H1 (cell line): ENCODE data around the gene YBX3. TPM values are rescaled to one million over a fixed set of nuclear protein-coding genes. Genes with fewer than 3 reads are reported as not detected.

ENCODE experiments used
- BRCA1 ChIP-seq: IDR thresholded peaks from 2 replicates; pipeline ENCODE4 v1.6.1; 2012; ENCODE audit warnings: low read depth, low read length, improper control_type of control experiment
- CHD1 ChIP-seq: IDR thresholded peaks from 2 replicates; pipeline ENCODE4 v1.6.1; 2012; ENCODE audit warnings: low read depth, low read length, improper control_type of control experiment
- FOSL1 ChIP-seq: IDR thresholded peaks from 2 replicates; pipeline ENCODE4 v1.6.1; 2011; ENCODE audit warnings: mild to moderate bottlenecking, low read depth, low read length, moderate library complexity; ENCODE audit not compliant: insufficient read depth
- JUN ChIP-seq: IDR thresholded peaks from 2 replicates; pipeline ENCODE4 v1.6.1; 2011; ENCODE audit warnings: low read depth, mild to moderate bottlenecking, improper control_type of control experiment, low read length
- TEAD4 ChIP-seq: IDR thresholded peaks from 2 replicates; pipeline ENCODE4 v1.6.1; 2012; ENCODE audit warnings: low read depth, low read length, inconsistent platforms, mixed read lengths
- polyA plus RNA-seq, 7 experiments: library from polyadenylated mRNA; depleted of rRNA in 3 of 7; stranded (reverse) in 5 of 7; unstranded in 2 of 7; fragments of >200 nt in 5 of 7; fragments of 200-250 nt in 2 of 7; gene quantifications; 1 replicate in 5 of 7; 2 replicates in 1 of 7; 4 replicates in 1 of 7; pipeline versions ENCODE4 v1.2.1 to v1.2.3, GENCODE V29; 2011 to 2013; ENCODE audit warnings: missing spikeins in 2 of 7, mixed read lengths in 2 of 7
- total RNA-seq: library from RNA; stranded (reverse); fragmentation: NEBNext Ultra II Directional; extraction: Animal tissue kit (Norgen Biotek cat#: 25700); gene quantifications from 2 replicates; pipeline ENCODE4 v1.2.1, GENCODE V29; 2021
- TF ChIP-seq, protein P1 (sequence below), 3 experiments: IDR thresholded peaks; 1 replicate in 2 of 3; 2 replicates in 1 of 3; pipeline versions ENCODE4 v1.5.1 to v1.6.1; 2011; ENCODE audit warnings: low read length in 3 of 3, mild to moderate bottlenecking in 3 of 3, inconsistent platforms in 2 of 3, low read depth in 1 of 3, moderate library complexity in 1 of 3; ENCODE audit not compliant: insufficient read depth in 1 of 3; ENCODE audit errors: control extremely low read depth in 1 of 3
- TF ChIP-seq, protein P2 (sequence below): IDR thresholded peaks from 2 replicates; pipeline ENCODE4 v1.6.1; 2011; ENCODE audit warnings: low read depth, mild to moderate bottlenecking, low read length; ENCODE audit not compliant: insufficient read depth

Gene YBX3
- total and polyA plus RNA-seq, 2 of the 8 experiments (the other 6 are each of a cell fraction or from before 2014, with no cell fraction given): 83.1 to 480 TPM

DNA sequence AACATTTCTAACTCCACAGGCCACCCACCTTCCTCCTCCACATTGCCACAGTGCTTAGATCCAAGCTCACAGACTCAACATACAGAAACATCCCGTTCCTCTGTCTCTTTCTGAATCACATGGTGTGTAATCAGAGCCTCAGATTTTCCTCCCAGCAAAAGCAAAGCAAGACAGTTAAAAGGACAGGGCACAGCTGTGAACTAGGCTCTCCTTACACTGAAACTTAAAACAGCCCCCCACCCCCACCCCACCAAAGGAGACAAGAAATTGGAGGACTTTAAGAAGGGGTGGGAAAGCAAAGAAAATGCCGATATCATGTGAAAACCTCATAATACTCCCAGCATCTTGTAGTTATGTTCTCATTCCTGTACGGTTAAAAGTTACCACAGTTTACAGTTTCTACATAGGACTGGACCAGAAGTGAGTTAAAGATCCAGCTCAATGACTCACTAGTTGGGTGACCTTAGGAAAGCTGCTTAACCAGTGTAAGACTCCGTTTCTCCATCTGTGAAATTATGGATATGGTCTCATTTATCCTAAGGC, 4.8 kb downstream of the YBX3 start (continued):
- TF ChIP-seq, protein P1, sequence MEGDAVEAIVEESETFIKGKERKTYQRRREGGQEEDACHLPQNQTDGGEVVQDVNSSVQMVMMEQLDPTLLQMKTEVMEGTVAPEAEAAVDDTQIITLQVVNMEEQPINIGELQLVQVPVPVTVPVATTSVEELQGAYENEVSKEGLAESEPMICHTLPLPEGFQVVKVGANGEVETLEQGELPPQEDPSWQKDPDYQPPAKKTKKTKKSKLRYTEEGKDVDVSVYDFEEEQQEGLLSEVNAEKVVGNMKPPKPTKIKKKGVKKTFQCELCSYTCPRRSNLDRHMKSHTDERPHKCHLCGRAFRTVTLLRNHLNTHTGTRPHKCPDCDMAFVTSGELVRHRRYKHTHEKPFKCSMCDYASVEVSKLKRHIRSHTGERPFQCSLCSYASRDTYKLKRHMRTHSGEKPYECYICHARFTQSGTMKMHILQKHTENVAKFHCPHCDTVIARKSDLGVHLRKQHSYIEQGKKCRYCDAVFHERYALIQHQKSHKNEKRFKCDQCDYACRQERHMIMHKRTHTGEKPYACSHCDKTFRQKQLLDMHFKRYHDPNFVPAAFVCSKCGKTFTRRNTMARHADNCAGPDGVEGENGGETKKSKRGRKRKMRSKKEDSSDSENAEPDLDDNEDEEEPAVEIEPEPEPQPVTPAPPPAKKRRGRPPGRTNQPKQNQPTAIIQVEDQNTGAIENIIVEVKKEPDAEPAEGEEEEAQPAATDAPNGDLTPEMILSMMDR (IDR thresholded peaks at IDR 0.05; ENCODE audit: control extremely low read depth in 1 of 3, insufficient read depth in 1 of 3, low read depth in 1 of 3, low read length in 3 of 3): no peak
- no peak for TF ChIP-seq JUN
- TF ChIP-seq TEAD4: no peak
- TF ChIP-seq, protein P2, sequence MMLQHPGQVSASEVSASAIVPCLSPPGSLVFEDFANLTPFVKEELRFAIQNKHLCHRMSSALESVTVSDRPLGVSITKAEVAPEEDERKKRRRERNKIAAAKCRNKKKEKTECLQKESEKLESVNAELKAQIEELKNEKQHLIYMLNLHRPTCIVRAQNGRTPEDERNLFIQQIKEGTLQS: no peak
- TF ChIP-seq BRCA1: no peak
- TF ChIP-seq CHD1: no peak
- TF ChIP-seq FOSL1: no peak
